IMR-90 (cell line): ENCODE results near the gene PRCD. TPM values are rescaled to one million over a fixed set of nuclear protein-coding genes. Genes with fewer than 3 reads are reported as not detected.

Experiments used
- ATAC-seq: fragments of 200-7000 bp; cut with Tn5 transposase; 2 replicates; pipeline ENCODE4 v1.9.1; 2020; ENCODE audit warnings: low read depth, mild to moderate bottlenecking, moderate library complexity
- BruUV-seq: library from RNA; stranded (reverse); fragments of 400-500 nt; replicated peaks from 2 replicates; lab custom pipeline; 2021; lab: Mats Ljungman, UMichigan
- CTCF ChIA-PET: fragments of 300-600 bp; formaldehyde crosslinking; extraction: SDS; loops from one replicate; lab custom pipeline; 2021; ENCODE audit warnings: antibody characterized with exemption; lab: Yijun Ruan, JAX
- POLR2A ChIA-PET: fragments of 300-600 bp; sonication (Branson Sonifier 250); formaldehyde crosslinking; loops from one replicate; lab custom pipeline; 2022; ENCODE audit warnings: antibody characterized with exemption; ENCODE audit not compliant: unreplicated experiment; lab: Charles Lee
- DNase-seq: peaks from one replicate; pipeline ENCODE4 v3.0.0; 2013
- H2AFZ ChIP-seq: replicated peaks from 2 replicates; pipeline ENCODE3; 2013; ENCODE audit warnings: low read length, mild to moderate bottlenecking; ENCODE audit not compliant: poor library complexity
- H2AK5ac ChIP-seq: 2 replicates; pipeline ENCODE4 v1.6.1; 2013; ENCODE audit warnings: low read depth, low read length, inconsistent platforms
- H2AK9ac ChIP-seq: replicated peaks from 2 replicates; pipeline ENCODE3; 2013; ENCODE audit warnings: mild to moderate bottlenecking, low read depth, low read length, moderate library complexity; ENCODE audit not compliant: poor library complexity
- H2BK120ac ChIP-seq: 2 replicates; pipeline ENCODE4 v1.6.1; 2013; ENCODE audit warnings: low read depth, low read length, inconsistent platforms
- H2BK15ac ChIP-seq: 3 replicates; pipeline ENCODE4 v1.6.1; 2013; ENCODE audit warnings: low read depth, low read length, inconsistent platforms
- H2BK20ac ChIP-seq: 2 replicates; pipeline ENCODE4 v1.6.1; 2013; ENCODE audit warnings: low read depth, mild to moderate bottlenecking, inconsistent platforms, low read length, moderate library complexity
- H2BK5ac ChIP-seq: 2 replicates; pipeline ENCODE4 v1.6.1; 2013; ENCODE audit warnings: mild to moderate bottlenecking, low read depth, low read length, inconsistent platforms; ENCODE audit not compliant: poor library complexity, severe bottlenecking
- H3K14ac ChIP-seq: replicated peaks from 2 replicates; pipeline ENCODE4 v1.6.1; 2013; ENCODE audit warnings: low read depth, low read length, inconsistent platforms
- H3K18ac ChIP-seq: 2 replicates; pipeline ENCODE4 v1.6.1; 2013; ENCODE audit warnings: low read depth, low read length, control low read depth
- H3K23ac ChIP-seq: 2 replicates; pipeline ENCODE4 v1.6.1; 2013; ENCODE audit warnings: low read depth, low read length, inconsistent platforms
- H3K27ac ChIP-seq: 2 replicates; pipeline ENCODE4 v1.5.1; 2013; ENCODE audit warnings: mild to moderate bottlenecking, control low read depth, low read length; ENCODE audit not compliant: insufficient read depth
- H3K27me3 ChIP-seq: 2 replicates; pipeline ENCODE4 v1.6.1; 2013; ENCODE audit warnings: low read length; ENCODE audit not compliant: control insufficient read depth, insufficient read depth
- H3K36me3 ChIP-seq: 2 replicates; pipeline ENCODE4 v1.6.1; 2013; ENCODE audit warnings: low read length, mixed read lengths; ENCODE audit not compliant: control insufficient read depth, insufficient read depth
- H3K4ac ChIP-seq: 2 replicates; pipeline ENCODE4 v1.6.1; 2013; ENCODE audit warnings: low read depth, low read length, inconsistent platforms
- H3K4me1 ChIP-seq: 2 replicates; pipeline ENCODE4 v1.6.1; 2013; ENCODE audit warnings: low read length, mixed read lengths; ENCODE audit not compliant: control insufficient read depth, insufficient read depth
- H3K4me2 ChIP-seq: 2 replicates; pipeline ENCODE4 v1.6.1; 2013; ENCODE audit warnings: low read depth, mild to moderate bottlenecking, control low read depth, low read length, moderate library complexity
- H3K4me3 ChIP-seq: 2 replicates; pipeline ENCODE4 v1.5.1; 2013; ENCODE audit warnings: low read depth, mild to moderate bottlenecking, control low read depth, low read length, moderate library complexity; ENCODE audit not compliant: insufficient read depth
- H3K56ac ChIP-seq: 2 replicates; pipeline ENCODE4 v1.6.1; 2013; ENCODE audit warnings: low read length, inconsistent platforms; ENCODE audit not compliant: insufficient read depth; ENCODE audit errors: extremely low read depth
- H3K79me1 ChIP-seq, 2 experiments: 2 replicates each; pipeline ENCODE4 v1.6.1; 2013; ENCODE audit warnings: low read length in 2 of 2, inconsistent platforms in 1 of 2, low read depth in 1 of 2
- H3K9ac ChIP-seq: 2 replicates; pipeline ENCODE4 v1.6.1; 2013; ENCODE audit warnings: low read depth, low read length, control low read depth
- H3K9me1 ChIP-seq: 2 replicates; pipeline ENCODE4 v1.6.1; 2013; ENCODE audit warnings: low read length, inconsistent platforms; ENCODE audit not compliant: insufficient read depth
- H3K9me3 ChIP-seq: 2 replicates; pipeline ENCODE4 v1.6.1; 2013; ENCODE audit warnings: low read length; ENCODE audit not compliant: control insufficient read depth, insufficient read depth
- H4K20me1 ChIP-seq: 2 replicates; pipeline ENCODE4 v1.6.1; 2013; ENCODE audit warnings: low read length, inconsistent platforms; ENCODE audit not compliant: insufficient read depth
- H4K5ac ChIP-seq: 2 replicates; pipeline ENCODE4 v1.6.1; 2013; ENCODE audit warnings: mild to moderate bottlenecking, low read depth, low read length, control low read depth
- H4K8ac ChIP-seq, 2 experiments: 2 replicates each; pipeline ENCODE4 v1.6.1; 2013; ENCODE audit warnings: low read depth in 2 of 2, low read length in 2 of 2, control low read depth in 1 of 2, inconsistent platforms in 1 of 2
- H4K91ac ChIP-seq: 2 replicates; pipeline ENCODE4 v1.6.1; 2013; ENCODE audit warnings: low read depth, low read length, inconsistent platforms; ENCODE audit not compliant: insufficient read depth
- CTCF ChIP-seq: conservative IDR thresholded peaks from 2 replicates; pipeline ENCODE4 v1.5.1; 2012; ENCODE audit warnings: mild to moderate bottlenecking, low read depth, low read length, improper control_type of control experiment
- MAFK ChIP-seq: IDR thresholded peaks from 2 replicates; pipeline ENCODE4 v1.6.1; 2012; ENCODE audit warnings: low read depth, low read length, improper control_type of control experiment
- WGBS, 2 experiments: methylation state at CpG; one replicate each; pipeline versions ENCODE4 v1.1.5 to v1.1.7; 2013; ENCODE audit warnings: missing lambda C conversion rate in 2 of 2; ENCODE audit not compliant: insufficient read length in 1 of 2; ENCODE audit errors: extremely low coverage in 2 of 2; 5-methylcytosine and 5-hydroxymethylcytosine counted together
- dilution Hi-C: fragments of 300-500 bp; cut with HindIII; formaldehyde crosslinking; loops from one replicate; pipeline ENCODE4 v1.14.3; 2018; ENCODE audit warnings: low sequenced_read_pairs; ENCODE audit not compliant: unreplicated experiment
- in situ Hi-C: fragments of 300-500 bp; cut with MboI; formaldehyde crosslinking; loops from 3 replicates; pipeline ENCODE4 v1.14.3; 2019; ENCODE audit warnings: low sequenced_read_pairs, inconsistent platforms, mixed read lengths
- intact Hi-C: fragments of 100-400 bp; cut with micrococcal nuclease; formaldehyde crosslinking; loops from 2 replicates; pipeline ENCODE4 v1.10.0; 2022
- polyA plus RNA-seq, 3 experiments: library from polyadenylated mRNA; depleted of rRNA; stranded (reverse); fragments of >200 nt; gene quantifications; 2 replicates each; pipeline ENCODE4 v1.2.3, GENCODE V29; 2012; ENCODE audit warnings: low replicate concordance in 1 of 3
- total RNA-seq: library from RNA; depleted of rRNA; stranded (reverse); fragments of >200 nt; gene quantifications from 2 replicates; pipeline ENCODE4 v1.2.3, GENCODE V29; 2012
- TF ChIP-seq, protein P1 (sequence below): fragments of 150-350 bp; IDR thresholded peaks from 2 replicates; pipeline ENCODE4 v1.6.1; 2016; ENCODE audit warnings: low read depth, mild to moderate bottlenecking, low read length, moderate library complexity, borderline replicate concordance

PRCD gene
- total and polyA plus RNA-seq, 2 of the 4 experiments (the other 2 are of a cell fraction) = 0.32 TPM; not detected in 1

DNA sequence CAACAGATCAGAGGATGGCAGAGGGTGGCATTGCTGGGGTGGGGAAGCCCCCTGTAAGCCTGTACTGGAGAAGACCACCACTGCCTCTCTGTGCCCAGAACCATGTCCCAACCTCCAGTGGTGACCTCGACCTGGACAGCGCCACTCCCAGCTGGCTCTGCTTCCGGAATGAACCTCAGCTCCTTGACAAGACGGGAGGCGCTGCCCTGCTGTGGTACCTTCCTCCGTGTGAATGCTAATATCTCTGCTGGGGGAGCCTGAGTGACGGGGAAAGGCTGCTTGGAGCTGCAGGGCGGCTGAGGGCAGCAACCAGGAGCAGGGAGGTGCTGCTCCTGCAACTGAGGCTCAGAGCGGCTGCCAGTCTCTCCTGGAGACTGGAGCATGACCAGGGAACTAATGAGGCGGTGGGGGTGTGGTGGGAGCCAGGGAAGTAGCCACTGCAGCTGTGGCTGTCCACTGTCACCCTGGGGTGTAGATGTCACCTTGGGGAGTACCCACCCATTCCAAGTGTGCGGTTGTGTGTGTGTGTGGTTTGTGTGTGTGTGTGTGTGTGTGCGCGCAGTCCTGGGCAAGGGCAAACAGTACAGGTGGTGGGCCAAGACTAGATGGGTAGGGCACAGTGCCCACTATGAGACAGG is 6.2 kb downstream of the PRCD start:
- peak overlapping the region; percentile 78 for H2BK120ac ChIP-seq
- H4K8ac ChIP-seq = peak overlapping the region in 1 of 2 experiments; percentile 62; a peak in 2 of 4 replicates
- peaks cover 21% of the 10 kb centered on the region for H3K4me1 ChIP-seq
- CTCF ChIA-PET = interaction anchor here (0.6 to 1.4 kb wide), 13 partner anchors 11 to 176 kb away, joined by 3 to 9 read pairs (median 3); partner anchors contain the start of gene UBE2O
- peak overlapping the region; percentile 64; the same call in 1 of the 2 replicates for H3K23ac ChIP-seq
- peak overlapping the region; percentile 57; the same call in 2 of the 3 replicates for H2BK15ac ChIP-seq
- H3K9me3 ChIP-seq = no peaks in the 10 kb centered on the region
- H4K91ac ChIP-seq = peak overlapping the region; percentile 75
- DNase-seq = no peak
- POLR2A ChIA-PET = interaction anchor here (1.1 kb wide), 1 partner anchor 18 kb away, joined by 3 read pairs; no protein-coding TSS in a partner anchor
- peak overlapping the region; percentile 88 for H3K4ac ChIP-seq
- 0 out of 4 replicates have a peak, but pooled peaks cover 0 to 12% of the 10 kb centered on the region in 2 experiments for H3K79me1 ChIP-seq
- WGBS, 2 experiments = 79% methylated on average over 6 of the region's 13 CpGs; no CpG with 5 or more reads in 1 of the 2 experiments
- dilution Hi-C loops = no loop called here
- H3K14ac ChIP-seq = peak overlapping the region; percentile 61; the same call in 1 of the 2 replicates
- no TSS peak for BruUV-seq
- H3K36me3 ChIP-seq = no peaks in the 10 kb centered on the region
- peak overlapping the region; percentile 56 for H3K18ac ChIP-seq
- TF ChIP-seq, protein P1, sequence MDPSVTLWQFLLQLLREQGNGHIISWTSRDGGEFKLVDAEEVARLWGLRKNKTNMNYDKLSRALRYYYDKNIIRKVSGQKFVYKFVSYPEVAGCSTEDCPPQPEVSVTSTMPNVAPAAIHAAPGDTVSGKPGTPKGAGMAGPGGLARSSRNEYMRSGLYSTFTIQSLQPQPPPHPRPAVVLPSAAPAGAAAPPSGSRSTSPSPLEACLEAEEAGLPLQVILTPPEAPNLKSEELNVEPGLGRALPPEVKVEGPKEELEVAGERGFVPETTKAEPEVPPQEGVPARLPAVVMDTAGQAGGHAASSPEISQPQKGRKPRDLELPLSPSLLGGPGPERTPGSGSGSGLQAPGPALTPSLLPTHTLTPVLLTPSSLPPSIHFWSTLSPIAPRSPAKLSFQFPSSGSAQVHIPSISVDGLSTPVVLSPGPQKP = no peak
- TF ChIP-seq MAFK (no peak), CTCF (no peak)
- intact Hi-C loops = no loop called here
- H4K5ac ChIP-seq = peak overlapping the region; percentile 54
- H2AK5ac ChIP-seq = peak overlapping the region; percentile 93
- no peaks in the 10 kb centered on the region for H3K27me3 ChIP-seq
- H3K56ac ChIP-seq = no peak overlapping the region
- H3K4me2 ChIP-seq = peak overlapping the region; percentile 48
- peak overlapping the region; percentile 68 for H3K27ac ChIP-seq
- H2BK20ac ChIP-seq = peak overlapping the region; percentile 82
- no peak overlapping the region for H3K4me3 ChIP-seq
- H3K9ac ChIP-seq = no peak overlapping the region
- peaks cover 20% of the 10 kb centered on the region for H3K9me1 ChIP-seq
- H2AFZ ChIP-seq = peak overlapping the region; percentile 45
- in situ Hi-C loops = no loop called here
- peaks cover 6% of the 10 kb centered on the region; the same call in 1 of the 2 replicates for H4K20me1 ChIP-seq
- H2BK5ac ChIP-seq = peak overlapping the region; percentile 92
- ATAC-seq = no peak
- H2AK9ac ChIP-seq = peak overlapping the region; percentile 69
